Thyroid gland (tissue), 4 donors: Measurements from ENCODE around the gene RIPOR3.

Experiments
- CTCF ChIP-seq, 6 experiments: fragments of 200-600 bp in 3 of 6; fragments of 450-650 bp in 3 of 6; sonication (generic) in 3 of 6; IDR thresholded peaks; one replicate each; pipeline ENCODE4 v1.5.1; 2016 to 2019; ENCODE audit warnings: antibody characterized with exemption in 6 of 6, mild to moderate bottlenecking in 2 of 6, inconsistent platforms in 1 of 6, moderate library complexity in 1 of 6
- POLR2A ChIP-seq, 2 donors: fragments of 450-650 bp; IDR thresholded peaks; one replicate each; pipeline ENCODE4 v1.6.1; 2017; ENCODE audit warnings: antibody characterized with exemption in 2 of 2, mild to moderate bottlenecking in 2 of 2, moderate library complexity in 1 of 2

GRCh38 chr20:50583442-50584150 lies 107.7 kb downstream of the RIPOR3 start:
- no peak for TF ChIP-seq CTCF (IDR thresholded peaks at IDR 0.05)
- no peak for TF ChIP-seq POLR2A (IDR thresholded peaks at IDR 0.05)
